ENCODE data around the gene FAM174C. TPM values are rescaled to one million over a fixed set of nuclear protein-coding genes. Genes with fewer than 3 reads are reported as not detected.
A peak's percentile ranks its signal among the peaks of the same experiment; 100 is the strongest.

The FAM174C gene
- total RNA-seq, 1 experiment from 2014 or later = 77.1 TPM

- no peaks in the 10 kb centered on the region for H3K9me2 ChIP-seq (ENCODE audit: insufficient read depth)
- no peaks in the 10 kb centered on the region for H3K27me3 ChIP-seq (ENCODE audit: insufficient read depth, low read length)
- no peak for TF ChIP-seq ZBTB33 (IDR thresholded peaks at IDR 0.05; ENCODE audit: extremely low read depth, insufficient replicate concordance, low read length)
- TF ChIP-seq CTCF (IDR thresholded peaks at IDR 0.05 in 2 of 3, conservative IDR thresholded peaks at IDR 0.05 in 1 of 3; ENCODE audit: borderline replicate concordance in 1 of 3, insufficient read depth in 1 of 3, low read depth in 2 of 3, low read length in 2 of 3) = no peak
- TF ChIP-seq ZFX (IDR thresholded peaks at IDR 0.05) = no peak
- TF ChIP-seq CBX3 (IDR thresholded peaks at IDR 0.05; ENCODE audit: low read depth) = no peak
- no peak for TF ChIP-seq FOSL1 (IDR thresholded peaks at IDR 0.05; ENCODE audit: low read depth)
- TF ChIP-seq ATF3 (IDR thresholded peaks at IDR 0.05) = no peak
- no peak for TF ChIP-seq CEBPB (IDR thresholded peaks at IDR 0.05; ENCODE audit: low read depth)
- TF ChIP-seq MAX (IDR thresholded peaks at IDR 0.05) = no peak
- no peak overlapping the region for H3K4me3 ChIP-seq (replicated peaks in 1 of 2; ENCODE audit: low read depth in 1 of 2, low read length in 2 of 2)
- peaks cover 77% of the 10 kb centered on the region for H3K79me2 ChIP-seq (ENCODE audit: insufficient read depth, low read length)
- ATAC-seq = no peak
- no peak for DNase-seq (ENCODE audit: low read depth, low spot score)
- CTCF ChIA-PET = interaction anchor here (0.7 to 1.4 kb wide), 3 partner anchors 11 to 14 kb away, joined by 3 to 4 read pairs (median 3); partner anchors contain the start of gene CIRBP
- H3K9me3 ChIP-seq (ENCODE audit: control insufficient read depth in 1 of 2, insufficient read depth in 1 of 2, low read depth in 1 of 2, low read length in 2 of 2) = no peaks in the 10 kb centered on the region
- H3K36me3 ChIP-seq (ENCODE audit: control insufficient read depth in 1 of 2, insufficient read depth in 2 of 2, low read length in 2 of 2) = peaks cover 30 to 54% of the 10 kb centered on the region in 2 experiments
- POLR2A ChIA-PET = interaction anchor here (2.1 to 2.7 kb wide), 2 partner anchors 11 to 14 kb away, joined by 12 to 15 read pairs; partner anchors contain the start of gene CIRBP
- H4K20me1 ChIP-seq (ENCODE audit: insufficient read depth) = peaks cover 3% of the 10 kb centered on the region; the same call in 1 of the 2 replicates
- H3K27ac ChIP-seq (ENCODE audit: low read depth, low read length) = peak overlapping the region; percentile 99
- H3K4me2 ChIP-seq (ENCODE audit: low read length) = no peak overlapping the region
- BruUV-seq (replicated peaks) = no TSS peak
- intact Hi-C loops (cut with micrococcal nuclease) = no loop called here
- RAD21 ChIA-PET (ENCODE audit: low non-redundant PET in 1 of 2, low total read pairs in 2 of 2, uncharacterized antibody in 2 of 2, unreplicated experiment in 2 of 2) = no interaction called here
- H3K4me1 ChIP-seq (ENCODE audit: control insufficient read depth in 1 of 2, insufficient read depth in 2 of 2, low read length in 2 of 2) = peaks cover 41 to 94% of the 10 kb centered on the region in 2 experiments
- no peak overlapping the region for H2AFZ ChIP-seq (ENCODE audit: low read depth, low read length, poor library complexity, severe bottlenecking)
- peak overlapping the region; percentile 14; the same call in 1 of the 2 replicates for H3K9ac ChIP-seq (ENCODE audit: low read length)
Measured at GRCh38 chr19:1255186-1256161, 19.9 kb upstream of the FAM174C start.
